Measurements from ENCODE around the gene CDH12.

CDH12 gene

GRCh38 chr5:22780756-22781155, 72.4 kb downstream of the CDH12 start:
- TF ChIP-seq TCF12 (IDR thresholded peaks at IDR 0.05; ENCODE audit: low read depth) = no peak
- no peak for TF ChIP-seq MAX (IDR thresholded peaks at IDR 0.05)
- TF ChIP-seq YY1 (IDR thresholded peaks at IDR 0.05; ENCODE audit: low read depth) = no peak
- TF ChIP-seq, protein P1, sequence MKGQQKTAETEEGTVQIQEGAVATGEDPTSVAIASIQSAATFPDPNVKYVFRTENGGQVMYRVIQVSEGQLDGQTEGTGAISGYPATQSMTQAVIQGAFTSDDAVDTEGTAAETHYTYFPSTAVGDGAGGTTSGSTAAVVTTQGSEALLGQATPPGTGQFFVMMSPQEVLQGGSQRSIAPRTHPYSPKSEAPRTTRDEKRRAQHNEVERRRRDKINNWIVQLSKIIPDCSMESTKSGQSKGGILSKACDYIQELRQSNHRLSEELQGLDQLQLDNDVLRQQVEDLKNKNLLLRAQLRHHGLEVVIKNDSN (IDR thresholded peaks at IDR 0.05) = no peak
- TF ChIP-seq TEAD4 (IDR thresholded peaks at IDR 0.05) = no peak
- TF ChIP-seq REST (IDR thresholded peaks at IDR 0.05; ENCODE audit: low read depth) = no peak
- no peak for TF ChIP-seq NFIC (IDR thresholded peaks at IDR 0.05)
- TF ChIP-seq EP300 (IDR thresholded peaks at IDR 0.05; ENCODE audit: borderline replicate concordance) = no peak
- TF ChIP-seq CREB1 (IDR thresholded peaks at IDR 0.05; ENCODE audit: low read depth) = no peak

GRCh38 chr5:22779499-22779898, 73.6 kb downstream of the CDH12 start:
- TF ChIP-seq TCF12 (IDR thresholded peaks at IDR 0.05; ENCODE audit: low read depth) = no peak
- TF ChIP-seq FOXM1 (IDR thresholded peaks at IDR 0.05; ENCODE audit: borderline replicate concordance, low read depth) = no peak
- TF ChIP-seq YY1 (IDR thresholded peaks at IDR 0.05; ENCODE audit: low read depth) = no peak
- TF ChIP-seq TAF1 (IDR thresholded peaks at IDR 0.05; ENCODE audit: low read depth) = no peak
- TF ChIP-seq MAX (IDR thresholded peaks at IDR 0.05) = no peak
- no peak for TF ChIP-seq CREB1 (IDR thresholded peaks at IDR 0.05; ENCODE audit: low read depth)
- TF ChIP-seq EGR1 (IDR thresholded peaks at IDR 0.05) = no peak

- TF ChIP-seq ZBTB7A (IDR thresholded peaks at IDR 0.05; ENCODE audit: low read depth) (no peak), MAX (IDR thresholded peaks at IDR 0.05) (no peak), TCF12 (IDR thresholded peaks at IDR 0.05; ENCODE audit: low read depth) (no peak), FOXM1 (IDR thresholded peaks at IDR 0.05; ENCODE audit: borderline replicate concordance, low read depth) (no peak), CEBPB (IDR thresholded peaks at IDR 0.05) (no peak), TAF1 (IDR thresholded peaks at IDR 0.05; ENCODE audit: low read depth) (no peak), RAD21 (IDR thresholded peaks at IDR 0.05; ENCODE audit: low read depth) (no peak), REST (IDR thresholded peaks at IDR 0.05; ENCODE audit: low read depth) (no peak)
Measured at GRCh38 chr5:22776285-22776684, 76.9 kb downstream of the CDH12 start.

GRCh38 chr5:22764736-22765135, 88.4 kb downstream of the CDH12 start:
- TF ChIP-seq RAD21 (IDR thresholded peaks at IDR 0.05; ENCODE audit: low read depth) = no peak
- TF ChIP-seq CREB1 (IDR thresholded peaks at IDR 0.05; ENCODE audit: low read depth) = no peak

DNA sequence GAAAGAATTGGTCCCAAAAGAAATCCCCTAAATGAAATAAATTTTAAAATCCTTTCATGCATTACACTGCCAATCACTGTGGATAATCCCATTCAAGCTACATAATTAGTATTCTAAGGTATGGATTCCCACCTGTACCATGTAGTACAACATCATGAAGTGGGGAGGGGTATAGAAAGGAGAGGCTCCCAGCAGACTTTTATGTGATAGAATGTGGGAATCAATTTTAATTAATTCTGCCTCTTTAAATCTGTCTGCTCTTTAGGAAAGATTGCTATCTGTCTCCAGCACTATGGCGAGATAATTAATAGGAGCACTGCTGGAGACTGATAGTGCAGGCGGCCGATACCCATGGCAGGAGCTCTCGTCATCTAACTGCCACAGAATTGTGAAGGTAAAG, 95.4 kb downstream of the CDH12 start:
- TF ChIP-seq TCF12 (IDR thresholded peaks at IDR 0.05; ENCODE audit: low read depth) = no peak
- no peak for TF ChIP-seq EGR1 (IDR thresholded peaks at IDR 0.05)
- TF ChIP-seq YY1 (IDR thresholded peaks at IDR 0.05; ENCODE audit: low read depth) = no peak
- no peak for TF ChIP-seq TEAD4 (IDR thresholded peaks at IDR 0.05)
- TF ChIP-seq REST (IDR thresholded peaks at IDR 0.05; ENCODE audit: low read depth) = no peak
- no peak for TF ChIP-seq EP300 (IDR thresholded peaks at IDR 0.05; ENCODE audit: borderline replicate concordance)
- no peak for TF ChIP-seq ZBTB7A (IDR thresholded peaks at IDR 0.05; ENCODE audit: low read depth)
- no peak for TF ChIP-seq NFIC (IDR thresholded peaks at IDR 0.05)
- no peak for TF ChIP-seq TAF1 (IDR thresholded peaks at IDR 0.05; ENCODE audit: low read depth)
- TF ChIP-seq MAX (IDR thresholded peaks at IDR 0.05) = no peak
- TF ChIP-seq CREB1 (IDR thresholded peaks at IDR 0.05; ENCODE audit: low read depth) = no peak
- TF ChIP-seq, protein P1 (IDR thresholded peaks at IDR 0.05) = no peak
- no peak for TF ChIP-seq CEBPB (IDR thresholded peaks at IDR 0.05)
- no peak for TF ChIP-seq RAD21 (IDR thresholded peaks at IDR 0.05; ENCODE audit: low read depth)
- TF ChIP-seq FOXM1 (IDR thresholded peaks at IDR 0.05; ENCODE audit: borderline replicate concordance, low read depth) = no peak
